ENCODE data around the gene SLC16A7. TPM values are rescaled to one million over a fixed set of nuclear protein-coding genes. Genes with fewer than 3 reads are reported as not detected.

Gene SLC16A7
- total and polyA plus RNA-seq, 12 donors = 6.0 to 246 (median 163) TPM

GRCh38 chr12:59593761-59594160 is 2.1 kb upstream of the SLC16A7 start:
- DNase-seq (no peak), ATAC-seq (no peak)
- Histone ChIP-seq H3K27me3 (no peaks in the 10 kb centered on the region), H3K4me3 (no peak overlapping the region), H3K36me3 (no peaks in the 10 kb centered on the region), H3K4me1 (peaks cover 0 to 29% (median 18%) of the 10 kb centered on the region in 9 donors), H3K9me3 (no peaks in the 10 kb centered on the region), H3K27ac (no peak overlapping the region)
- no peak for TF ChIP-seq CTCF (IDR thresholded peaks at IDR 0.05)
- intact Hi-C loops (cut with DNase I) = loop anchor here in 4 of 10 donors (10.0 kb wide), 3 partner anchors 139 to 211 kb away; no protein-coding TSS in a partner anchor
- 94 to 100% methylated on average over 1 of the region's 1 CpG for WGBS, 2 donors

- 64% methylated on average over 4 of the region's 4 CpGs for WGBS, 2 donors
- no peaks in the 10 kb centered on the region for H3K9me3 ChIP-seq
- H3K36me3 ChIP-seq = no peaks in the 10 kb centered on the region
- no peaks in the 10 kb centered on the region for H3K27me3 ChIP-seq
- DNase-seq (no peak), ATAC-seq (no peak)
- peak overlapping the region in 9 of 10 donors; percentile 95 to 99 (median 96) for H3K27ac ChIP-seq
- peak overlapping the region; percentile 62 to 86 (median 69) for H3K4me3 ChIP-seq
- H3K4me1 ChIP-seq = peaks cover 0 to 39% (median 22%) of the 10 kb centered on the region in 9 donors
- intact Hi-C loops (cut with DNase I) = loop anchor here in 6 of 10 donors (5.0 to 10.0 kb wide), 6 partner anchors 67 to 210 kb away; no protein-coding TSS in a partner anchor
- TF ChIP-seq CTCF (IDR thresholded peaks at IDR 0.05) = no peak
Observed at GRCh38 chr12:59594943-59595500, 807 bp upstream of the SLC16A7 start.

- peaks cover 0 to 44% (median 27%) of the 10 kb centered on the region in 9 donors for H3K4me1 ChIP-seq
- H3K27me3 ChIP-seq = no peaks in the 10 kb centered on the region
- peak in 4 of 8 donors; percentile 0 to 8 (median 4) for ATAC-seq
- no peaks in the 10 kb centered on the region for H3K36me3 ChIP-seq
- peak overlapping the region; percentile 94 to 99 (median 96) for H3K27ac ChIP-seq
- no peak for DNase-seq
- peak overlapping the region; percentile 62 to 86 (median 69) for H3K4me3 ChIP-seq
- TF ChIP-seq CTCF (IDR thresholded peaks at IDR 0.05) = no peak
- intact Hi-C loops (cut with DNase I) = loop anchor here in 6 of 10 donors (5.0 to 10.0 kb wide), 6 partner anchors 67 to 209 kb away; no protein-coding TSS in a partner anchor
- H3K9me3 ChIP-seq = no peaks in the 10 kb centered on the region
- WGBS, 2 donors = 0% methylated on average over 5 of the region's 5 CpGs
Observed at GRCh38 chr12:59595565-59595882, 305 bp upstream of the SLC16A7 start.

GRCh38 chr12:59597385-59597781 is 1.6 kb downstream of the SLC16A7 start:
- Histone ChIP-seq H3K27me3 (no peaks in the 10 kb centered on the region), H3K36me3 (no peaks in the 10 kb centered on the region), H3K4me3 (peak overlapping the region in 9 of 10 donors; percentile 27 to 86 (median 70)), H3K9me3 (no peaks in the 10 kb centered on the region), H3K4me1 (peaks cover 0 to 48% (median 30%) of the 10 kb centered on the region in 9 donors), H3K27ac (peak overlapping the region; percentile 94 to 99 (median 96))
- peak in 1 of 2 donors; percentile 46 for DNase-seq
- intact Hi-C loops (cut with DNase I) = loop anchor here in 6 of 10 donors (5.0 to 10.0 kb wide), 6 partner anchors 65 to 207 kb away; no protein-coding TSS in a partner anchor
- peak; percentile 24 to 72 (median 58) for ATAC-seq
- no peak for TF ChIP-seq CTCF (IDR thresholded peaks at IDR 0.05)
- WGBS, 2 donors = 0 to 7% methylated on average over 2 of the region's 2 CpGs

Measured in heart right ventricle (tissue), 16 donors.